ENCODE data around the gene ANKDD1B.

- TF ChIP-seq EZH2 (IDR thresholded peaks at IDR 0.05; ENCODE audit: low read length, missing control alignments) (no peak), CTCF (conservative IDR thresholded peaks at IDR 0.05 in 1 of 2, IDR thresholded peaks at IDR 0.05 in 1 of 2; ENCODE audit: low read depth in 1 of 2, low read length in 2 of 2) (no peak)
Observed at GRCh38 chr5:75672616-75673015, 61.4 kb downstream of the ANKDD1B start.

Measured in fibroblast of lung (primary cell).